ENCODE measurements around the gene CASP8AP2.
"Not testable (repeated sequence)": the region's sequence is repeated elsewhere in the genome, so short reads cannot be mapped to it uniquely, and the experiment has no call there.

Gene CASP8AP2

GRCh38 chr6:89888871-89889270, 59.2 kb downstream of the CASP8AP2 start:
- DNase-seq = no peak

GRCh38 chr6:89890845-89891528, 61.3 kb downstream of the CASP8AP2 start:
- not testable (repeated sequence) for DNase-seq

GRCh38 chr6:89892577-89892976, 62.9 kb downstream of the CASP8AP2 start:
- not testable (repeated sequence) for DNase-seq

- DNase-seq = no peak
Observed at GRCh38 chr6:89894169-89894568, 64.5 kb downstream of the CASP8AP2 start, which contains the start of gene GJA10. GJA10 (plus strand) TSS chr6:89894469; CDS start chr6:89894469, 0 bp downstream.

GRCh38 chr6:89895276-89895874, 65.7 kb downstream of the CASP8AP2 start:
- no peak for DNase-seq

- DNase-seq = not testable (repeated sequence)
Observed at GRCh38 chr6:89910001-89910901, 80.6 kb downstream of the CASP8AP2 start.

GRCh38 chr6:89910902-89911240, 81.2 kb downstream of the CASP8AP2 start:
- no peak for DNase-seq

GRCh38 chr6:89916136-89916920, 86.6 kb downstream of the CASP8AP2 start:
- no peak for DNase-seq

- DNase-seq = no peak
Observed at GRCh38 chr6:89917216-89917615, 87.5 kb downstream of the CASP8AP2 start.

GRCh38 chr6:89917801-89918366, 88.2 kb downstream of the CASP8AP2 start:
- DNase-seq = no peak
